Neural cell (in vitro differentiated cells): Measurements from ENCODE around the gene CRACDL.

Experiments
- EP300 ChIP-seq: fragments of 450-650 bp; conservative IDR thresholded peaks from 2 replicates; pipeline ENCODE4 v1.6.1; 2014; ENCODE audit warnings: antibody characterized with exemption, mild to moderate bottlenecking, moderate library complexity; ENCODE audit not compliant: poor library complexity, severe bottlenecking
- EZH2 ChIP-seq: fragments of 200-600, 300-800 bp; shearing (Covaris generic), sonication (generic); IDR thresholded peaks from 2 replicates; pipeline ENCODE4 v1.6.1; 2014; ENCODE audit warnings: antibody characterized with exemption, low read length, borderline replicate concordance, mild to moderate bottlenecking; ENCODE audit not compliant: insufficient read depth, poor library complexity, severe bottlenecking
- POLR2AphosphoS5 ChIP-seq: IDR thresholded peaks from 2 replicates; pipeline ENCODE4 v1.6.1; 2012
- REST ChIP-seq: IDR thresholded peaks from 2 replicates; pipeline ENCODE4 v1.6.1; 2012; ENCODE audit warnings: borderline replicate concordance
- TAF1 ChIP-seq: IDR thresholded peaks from 2 replicates; pipeline ENCODE4 v1.6.1; 2012; ENCODE audit warnings: low read depth
- TF ChIP-seq, protein P1 (sequence below): fragments of 450-650 bp; IDR thresholded peaks from 2 replicates; pipeline ENCODE4 v1.5.1; 2014; ENCODE audit warnings: antibody characterized with exemption, mild to moderate bottlenecking, moderate library complexity; ENCODE audit not compliant: poor library complexity, severe bottlenecking

- TF ChIP-seq EP300 (no peak), TAF1 (no peak), EZH2 (no peak), REST (no peak), POLR2AphosphoS5 (no peak)
- TF ChIP-seq, protein P1, sequence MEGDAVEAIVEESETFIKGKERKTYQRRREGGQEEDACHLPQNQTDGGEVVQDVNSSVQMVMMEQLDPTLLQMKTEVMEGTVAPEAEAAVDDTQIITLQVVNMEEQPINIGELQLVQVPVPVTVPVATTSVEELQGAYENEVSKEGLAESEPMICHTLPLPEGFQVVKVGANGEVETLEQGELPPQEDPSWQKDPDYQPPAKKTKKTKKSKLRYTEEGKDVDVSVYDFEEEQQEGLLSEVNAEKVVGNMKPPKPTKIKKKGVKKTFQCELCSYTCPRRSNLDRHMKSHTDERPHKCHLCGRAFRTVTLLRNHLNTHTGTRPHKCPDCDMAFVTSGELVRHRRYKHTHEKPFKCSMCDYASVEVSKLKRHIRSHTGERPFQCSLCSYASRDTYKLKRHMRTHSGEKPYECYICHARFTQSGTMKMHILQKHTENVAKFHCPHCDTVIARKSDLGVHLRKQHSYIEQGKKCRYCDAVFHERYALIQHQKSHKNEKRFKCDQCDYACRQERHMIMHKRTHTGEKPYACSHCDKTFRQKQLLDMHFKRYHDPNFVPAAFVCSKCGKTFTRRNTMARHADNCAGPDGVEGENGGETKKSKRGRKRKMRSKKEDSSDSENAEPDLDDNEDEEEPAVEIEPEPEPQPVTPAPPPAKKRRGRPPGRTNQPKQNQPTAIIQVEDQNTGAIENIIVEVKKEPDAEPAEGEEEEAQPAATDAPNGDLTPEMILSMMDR, result no peak
Measured at GRCh38 chr2:98886066-98886554, 49.9 kb downstream of the CRACDL start.
